GM12892 (cell line): ENCODE data around the gene TSPAN33.

ENCODE experiments used
- POLR2A ChIP-seq: IDR thresholded peaks from 2 replicates; pipeline ENCODE4 v1.6.1; 2011; ENCODE audit warnings: low read depth, low read length, control low read depth
- POLR2AphosphoS5 ChIP-seq: IDR thresholded peaks from 2 replicates; pipeline ENCODE4 v1.6.1; 2011; ENCODE audit warnings: low read depth, low read length, control low read depth

- no peak for TF ChIP-seq POLR2A
- TF ChIP-seq POLR2AphosphoS5 = no peak
These were observed 28.8 kb upstream of the TSPAN33 start for GRCh38 chr7:129115676-129116075.
